SK-N-SH treated with all-trans-retinoic acid at 6 μM for 48 hours (cell line): ENCODE measurements around the gene TPP2.

Experiments used
- CSDC2 ChIP-seq: fragments of 250-450 bp; sonication (Bioruptor Pico); IDR thresholded peaks from 2 replicates; pipeline ENCODE4 v1.5.0; 2020; ENCODE audit warnings: mild to moderate bottlenecking, moderate library complexity
- ESRRG ChIP-seq: fragments of 250-450 bp; sonication (Bioruptor Pico); IDR thresholded peaks from 2 replicates; pipeline ENCODE4 v1.6.1; 2021; ENCODE audit warnings: mild to moderate bottlenecking
- GLIS3 ChIP-seq: fragments of 250-450 bp; sonication (Bioruptor Pico); IDR thresholded peaks from 2 replicates; pipeline ENCODE4 v1.5.0; 2020; ENCODE audit warnings: mild to moderate bottlenecking, moderate library complexity
- ISL1 ChIP-seq: fragments of 250-450 bp; sonication (Bioruptor Pico); IDR thresholded peaks from 2 replicates; pipeline ENCODE4 v2.1.2; 2022; ENCODE audit warnings: mild to moderate bottlenecking, moderate library complexity
- RARB ChIP-seq: fragments of 250-450 bp; sonication (Bioruptor Pico); IDR thresholded peaks from 2 replicates; pipeline ENCODE4 v1.8.0; 2021; ENCODE audit warnings: mild to moderate bottlenecking, moderate library complexity
- SNAI2 ChIP-seq: fragments of 250-450 bp; sonication (Bioruptor Pico); IDR thresholded peaks from 2 replicates; pipeline ENCODE4 v1.5.0; 2020; ENCODE audit warnings: mild to moderate bottlenecking, moderate library complexity
- TCF4 ChIP-seq: fragments of 250-450 bp; sonication (Bioruptor Pico); IDR thresholded peaks from 2 replicates; pipeline ENCODE4 v1.8.0; 2021; ENCODE audit warnings: mild to moderate bottlenecking, moderate library complexity, borderline replicate concordance
- ZFP30 ChIP-seq: fragments of 450-650 bp; formaldehyde crosslinking; IDR thresholded peaks from 2 replicates; pipeline ENCODE4 v1.5.0; 2022; ENCODE audit warnings: mild to moderate bottlenecking, moderate library complexity
- ZNF565 ChIP-seq: fragments of 450-650 bp; formaldehyde crosslinking; conservative IDR thresholded peaks from 2 replicates; pipeline ENCODE4 v1.5.0; 2020; ENCODE audit warnings: low read depth, mild to moderate bottlenecking, moderate library complexity
- ZNF70 ChIP-seq: fragments of 450-650 bp; formaldehyde crosslinking; IDR thresholded peaks from 2 replicates; pipeline ENCODE4 v1.5.0; 2020; ENCODE audit warnings: mild to moderate bottlenecking, moderate library complexity
- TF ChIP-seq, protein P1 (sequence below): fragments of 250-450 bp; sonication (Bioruptor Pico); IDR thresholded peaks from 2 replicates; pipeline ENCODE4 v1.8.0; 2020; ENCODE audit warnings: mild to moderate bottlenecking, moderate library complexity, borderline replicate concordance
- TF ChIP-seq, protein P2 (sequence below): fragments of 250-450 bp; sonication (Bioruptor Pico); IDR thresholded peaks from 2 replicates; pipeline ENCODE4 v1.5.1; 2021; ENCODE audit warnings: mild to moderate bottlenecking, moderate library complexity

DNA sequence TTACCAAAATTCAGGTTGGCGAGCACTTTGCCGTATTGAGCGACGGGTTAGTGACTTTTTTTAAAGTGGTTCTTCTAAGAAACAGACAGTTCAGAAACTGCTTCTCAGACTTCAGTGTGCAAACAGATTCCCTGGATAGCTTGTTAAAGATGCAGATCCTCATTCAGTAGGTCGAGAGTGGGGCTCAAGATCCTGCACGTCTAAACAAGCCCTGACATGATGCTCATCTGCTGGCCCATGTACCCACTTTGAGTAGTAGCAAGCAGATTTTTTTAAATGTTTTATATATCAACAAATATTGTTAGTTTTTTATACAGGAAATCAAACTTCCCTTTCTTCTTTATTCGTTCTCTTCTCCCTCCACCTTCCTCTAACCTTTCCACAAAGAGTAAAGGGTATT, 90.7 kb downstream of the TPP2 start:
- TF ChIP-seq, protein P1, sequence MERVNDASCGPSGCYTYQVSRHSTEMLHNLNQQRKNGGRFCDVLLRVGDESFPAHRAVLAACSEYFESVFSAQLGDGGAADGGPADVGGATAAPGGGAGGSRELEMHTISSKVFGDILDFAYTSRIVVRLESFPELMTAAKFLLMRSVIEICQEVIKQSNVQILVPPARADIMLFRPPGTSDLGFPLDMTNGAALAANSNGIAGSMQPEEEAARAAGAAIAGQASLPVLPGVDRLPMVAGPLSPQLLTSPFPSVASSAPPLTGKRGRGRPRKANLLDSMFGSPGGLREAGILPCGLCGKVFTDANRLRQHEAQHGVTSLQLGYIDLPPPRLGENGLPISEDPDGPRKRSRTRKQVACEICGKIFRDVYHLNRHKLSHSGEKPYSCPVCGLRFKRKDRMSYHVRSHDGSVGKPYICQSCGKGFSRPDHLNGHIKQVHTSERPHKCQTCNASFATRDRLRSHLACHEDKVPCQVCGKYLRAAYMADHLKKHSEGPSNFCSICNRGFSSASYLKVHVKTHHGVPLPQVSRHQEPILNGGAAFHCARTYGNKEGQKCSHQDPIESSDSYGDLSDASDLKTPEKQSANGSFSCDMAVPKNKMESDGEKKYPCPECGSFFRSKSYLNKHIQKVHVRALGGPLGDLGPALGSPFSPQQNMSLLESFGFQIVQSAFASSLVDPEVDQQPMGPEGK (CRISPR knock-in tag) = no peak
- TF ChIP-seq ZNF565 (CRISPR knock-in tag) (no peak), ESRRG (CRISPR knock-in tag) (no peak), CSDC2 (no peak), RARB (CRISPR knock-in tag) (no peak), ISL1 (no peak), GLIS3 (CRISPR knock-in tag) (no peak), ZFP30 (CRISPR knock-in tag) (no peak), TCF4 (CRISPR knock-in tag) (no peak), SNAI2 (CRISPR knock-in tag) (no peak), ZNF70 (no peak)
- TF ChIP-seq, protein P2, sequence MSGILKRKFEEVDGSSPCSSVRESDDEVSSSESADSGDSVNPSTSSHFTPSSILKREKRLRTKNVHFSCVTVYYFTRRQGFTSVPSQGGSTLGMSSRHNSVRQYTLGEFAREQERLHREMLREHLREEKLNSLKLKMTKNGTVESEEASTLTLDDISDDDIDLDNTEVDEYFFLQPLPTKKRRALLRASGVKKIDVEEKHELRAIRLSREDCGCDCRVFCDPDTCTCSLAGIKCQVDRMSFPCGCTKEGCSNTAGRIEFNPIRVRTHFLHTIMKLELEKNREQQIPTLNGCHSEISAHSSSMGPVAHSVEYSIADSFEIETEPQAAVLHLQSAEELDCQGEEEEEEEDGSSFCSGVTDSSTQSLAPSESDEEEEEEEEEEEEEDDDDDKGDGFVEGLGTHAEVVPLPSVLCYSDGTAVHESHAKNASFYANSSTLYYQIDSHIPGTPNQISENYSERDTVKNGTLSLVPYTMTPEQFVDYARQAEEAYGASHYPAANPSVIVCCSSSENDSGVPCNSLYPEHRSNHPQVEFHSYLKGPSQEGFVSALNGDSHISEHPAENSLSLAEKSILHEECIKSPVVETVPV (CRISPR knock-in tag) = no peak
